H1 (cell line): ENCODE results near the gene CALCOCO2. TPM values are rescaled to one million over a fixed set of nuclear protein-coding genes. Genes with fewer than 3 reads are reported as not detected.

Experiments used
- CHD2 ChIP-seq: IDR thresholded peaks from 2 replicates; pipeline ENCODE4 v1.6.1; 2012; ENCODE audit warnings: low read length, improper control_type of control experiment
- HDAC2 ChIP-seq, 2 experiments: fragments of 300-600 bp in 1 of 2; sonication (generic) in 1 of 2; IDR thresholded peaks; 2 replicates each; pipeline ENCODE4 v1.6.1; 2011 to 2012; ENCODE audit warnings: low read depth in 2 of 2, low read length in 2 of 2, mild to moderate bottlenecking in 2 of 2, moderate library complexity in 2 of 2, borderline replicate concordance in 1 of 2, inconsistent platforms in 1 of 2
- KDM1A ChIP-seq: fragments of 200-600, 300-600 bp; sonication (generic); IDR thresholded peaks from 2 replicates; pipeline ENCODE4 v1.7.1; 2016; ENCODE audit warnings: mild to moderate bottlenecking, low read length, borderline replicate concordance
- PHF8 ChIP-seq: fragments of 200-600 bp; sonication (generic); conservative IDR thresholded peaks from 2 replicates; pipeline ENCODE4 v1.7.1; 2012; ENCODE audit warnings: low read depth, mild to moderate bottlenecking, inconsistent platforms, low read length, moderate library complexity
- POU5F1 ChIP-seq: IDR thresholded peaks from 2 replicates; pipeline ENCODE4 v1.6.1; 2011; ENCODE audit warnings: low read depth, mild to moderate bottlenecking, low read length, moderate library complexity
- USF2 ChIP-seq: IDR thresholded peaks from 2 replicates; pipeline ENCODE4 v1.6.1; 2011; ENCODE audit warnings: low read length, improper control_type of control experiment
- polyA plus RNA-seq, 7 experiments: library from polyadenylated mRNA; depleted of rRNA in 3 of 7; stranded (reverse) in 5 of 7; unstranded in 2 of 7; fragments of >200 nt in 5 of 7; fragments of 200-250 nt in 2 of 7; gene quantifications; 1 replicate in 5 of 7; 2 replicates in 1 of 7; 4 replicates in 1 of 7; pipeline versions ENCODE4 v1.2.1 to v1.2.3, GENCODE V29; 2011 to 2013; ENCODE audit warnings: missing spikeins in 2 of 7, mixed read lengths in 2 of 7
- total RNA-seq: library from RNA; stranded (reverse); fragmentation: NEBNext Ultra II Directional; extraction: Animal tissue kit (Norgen Biotek cat#: 25700); gene quantifications from 2 replicates; pipeline ENCODE4 v1.2.1, GENCODE V29; 2021

Gene CALCOCO2
- total and polyA plus RNA-seq, 2 of the 8 experiments (the other 6 are each of a cell fraction or from before 2014, with no cell fraction given) = 12.1 to 31.8 TPM

GRCh38 chr17:48815311-48815710 lies 15.5 kb upstream of the CALCOCO2 start (continued):
- TF ChIP-seq USF2 = no peak
- TF ChIP-seq HDAC2 (IDR thresholded peaks at IDR 0.05; ENCODE audit: borderline replicate concordance in 1 of 2, low read depth in 2 of 2, low read length in 2 of 2) = no peak
- TF ChIP-seq CHD2 = no peak
- no peak for TF ChIP-seq KDM1A
- TF ChIP-seq PHF8 = no peak
- TF ChIP-seq POU5F1 = no peak
